GM18861 (cell line): ENCODE results near the gene MRNIP.

Experiments
- ATAC-seq: cut with Tn5 transposase; IDR thresholded peaks from one replicate; pipeline ENCODE4 v1.9.1; 2021; ENCODE audit not compliant: unreplicated experiment

Gene MRNIP

DNA sequence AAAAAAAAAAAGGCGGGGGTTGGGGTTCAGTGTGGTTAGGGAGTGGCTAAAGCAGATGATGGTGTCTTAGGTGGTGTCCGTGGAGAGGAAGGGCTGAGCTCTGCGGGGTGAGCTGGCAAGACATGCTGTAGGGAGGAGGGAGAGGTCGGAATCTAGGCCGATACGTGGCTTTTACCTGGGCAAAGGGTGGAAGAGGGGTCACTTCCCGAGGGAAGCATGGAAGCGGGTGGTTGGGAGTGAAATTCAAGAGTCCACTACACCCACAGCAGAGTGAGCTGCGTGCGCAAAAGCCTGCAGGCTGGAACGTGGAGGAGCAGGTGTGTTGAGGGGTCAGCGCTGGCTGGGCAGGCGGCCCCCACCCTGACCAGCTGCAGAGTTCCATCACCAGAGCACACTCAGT, 31.3 kb upstream of the MRNIP start:
- no peak for ATAC-seq

DNA sequence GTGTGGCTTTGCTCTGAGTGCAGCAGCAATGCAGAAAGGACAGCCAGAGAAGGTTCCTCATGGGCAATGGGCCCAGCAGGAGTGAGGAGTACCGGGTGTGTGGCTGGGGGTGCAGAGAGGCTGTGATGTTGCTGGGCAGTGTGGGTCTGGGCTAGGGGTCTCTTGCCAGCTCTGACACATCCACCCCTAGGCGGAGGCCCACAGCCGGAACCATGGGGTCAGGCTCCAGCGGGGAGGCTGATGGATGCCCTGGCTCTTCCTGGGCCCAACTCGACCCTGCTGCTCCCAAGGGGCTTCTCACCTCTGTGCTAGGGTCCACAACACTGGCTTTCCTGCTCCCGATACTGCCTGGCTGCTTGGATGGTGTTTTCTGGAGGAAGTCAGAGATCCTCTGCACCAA, 29.2 kb upstream of the MRNIP start:
- no peak for ATAC-seq

DNA sequence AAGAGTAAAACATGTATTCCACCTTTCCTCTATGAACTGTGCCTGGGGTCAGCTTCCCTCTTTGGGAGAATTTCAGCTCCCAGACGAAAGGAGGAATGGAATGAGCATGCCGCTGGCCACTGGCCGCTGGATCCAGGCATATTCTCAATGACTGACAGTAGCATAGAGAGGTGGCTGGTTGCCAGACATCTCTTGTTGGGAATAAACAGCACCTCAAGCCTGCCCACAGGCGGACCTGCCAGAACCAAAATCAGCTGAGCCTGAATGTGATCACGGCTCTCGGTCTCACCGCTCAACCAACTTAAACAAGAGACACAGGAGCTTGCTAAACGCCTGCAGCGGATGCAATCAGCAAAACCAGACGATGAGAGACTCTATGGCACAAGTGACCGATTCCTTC, 28.5 kb upstream of the MRNIP start:
- ATAC-seq = no peak

DNA sequence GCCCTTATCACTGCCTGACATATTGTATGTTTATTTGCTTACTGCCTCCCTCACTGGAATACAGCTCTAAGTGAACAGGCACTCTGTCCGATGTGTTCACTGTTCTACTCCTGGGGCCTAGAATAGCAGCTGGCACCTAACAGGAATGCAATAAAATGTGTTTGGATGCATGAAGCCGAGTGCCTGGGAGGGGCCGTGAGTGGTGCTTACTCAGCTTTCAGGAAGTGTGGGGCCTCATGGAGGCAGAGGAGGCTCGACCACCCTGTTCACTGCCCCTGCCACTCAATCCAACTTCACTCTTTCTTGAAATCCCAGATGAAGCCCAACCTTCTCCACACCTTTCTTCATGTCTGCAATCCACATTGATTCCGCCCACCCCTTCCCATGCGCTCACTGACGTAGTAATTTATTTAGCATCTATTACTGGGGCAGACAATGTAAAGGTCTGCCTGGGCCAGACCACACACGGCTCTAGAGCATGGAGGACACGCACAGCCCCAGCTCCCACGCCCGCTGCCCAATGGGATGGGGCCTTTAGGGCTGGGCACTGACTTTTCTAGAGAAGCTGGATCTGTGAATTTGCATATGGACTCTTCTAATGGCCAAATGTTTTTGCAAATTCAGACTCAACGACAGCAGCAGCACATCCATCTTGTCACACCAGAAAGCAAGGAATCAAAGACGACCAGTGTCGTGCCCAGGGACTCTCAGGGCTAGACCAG, 27.7 kb upstream of the MRNIP start:
- ATAC-seq = no peak

DNA sequence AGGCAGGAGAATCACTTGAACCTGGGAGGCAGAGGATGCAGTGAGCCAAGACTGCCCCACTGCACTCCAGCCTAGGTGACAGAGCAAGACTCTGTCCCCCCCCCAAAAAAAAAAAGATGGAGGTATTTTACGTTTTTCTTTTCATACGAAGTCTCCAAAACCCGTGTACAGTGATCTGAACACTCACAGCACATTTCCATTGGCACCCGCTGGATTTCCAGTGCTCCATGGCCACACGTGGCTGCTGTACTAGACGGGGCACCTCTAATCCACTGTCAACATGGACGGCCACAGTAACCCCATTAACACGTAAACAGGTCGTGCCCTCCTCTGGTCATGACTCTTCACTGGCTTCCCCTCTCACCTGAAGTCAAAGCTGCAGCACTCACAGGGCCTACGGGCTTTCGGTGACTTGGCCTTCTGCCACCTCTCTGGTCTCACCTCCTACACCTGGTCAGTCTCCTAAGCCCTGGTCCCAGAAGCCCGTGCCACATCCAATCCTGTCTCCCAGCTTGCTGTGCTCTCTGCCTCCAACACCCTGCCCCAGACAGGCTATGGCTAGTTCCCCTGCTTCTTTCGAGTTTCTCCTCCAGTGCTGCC, 27.0 kb upstream of the MRNIP start:
- ATAC-seq = no peak

DNA sequence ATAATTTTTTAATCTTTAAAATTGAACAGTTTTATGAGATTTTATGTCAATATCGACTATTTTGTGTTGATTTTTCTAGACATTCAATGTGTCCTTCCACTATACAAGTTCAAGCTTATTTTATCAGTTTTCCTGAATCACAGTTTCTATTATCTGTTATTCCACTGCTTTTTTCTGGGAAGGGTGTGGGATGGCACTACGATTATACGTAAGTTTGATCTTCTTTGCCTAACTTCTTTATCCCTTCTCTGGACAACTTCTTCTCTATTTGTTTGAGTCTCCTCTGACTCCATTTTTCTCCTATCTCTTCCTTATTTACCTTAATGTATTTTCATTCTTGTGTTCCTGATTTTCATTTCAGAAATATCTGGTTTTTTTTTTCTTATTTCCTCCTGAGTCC, 24.5 kb upstream of the MRNIP start:
- ATAC-seq = no peak

DNA sequence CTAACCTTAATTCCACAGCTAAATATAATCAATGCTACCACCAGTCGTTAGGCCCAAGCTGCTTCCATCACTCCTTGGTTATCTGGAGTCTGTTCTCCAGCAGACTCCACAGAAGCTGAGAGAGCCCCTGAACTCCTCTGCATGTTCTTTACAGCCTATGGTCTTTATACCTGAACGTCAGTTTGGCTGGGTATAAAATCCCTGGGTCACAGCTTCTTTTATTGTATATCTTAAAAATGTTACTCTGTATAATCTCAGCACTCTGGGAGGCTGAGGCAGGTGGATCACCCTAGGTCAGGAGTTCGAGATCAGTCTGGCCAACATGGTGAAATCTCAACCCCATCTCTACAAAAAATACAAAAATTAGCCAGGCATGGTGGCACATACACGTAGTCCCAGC, 23.7 kb upstream of the MRNIP start:
- no peak for ATAC-seq

DNA sequence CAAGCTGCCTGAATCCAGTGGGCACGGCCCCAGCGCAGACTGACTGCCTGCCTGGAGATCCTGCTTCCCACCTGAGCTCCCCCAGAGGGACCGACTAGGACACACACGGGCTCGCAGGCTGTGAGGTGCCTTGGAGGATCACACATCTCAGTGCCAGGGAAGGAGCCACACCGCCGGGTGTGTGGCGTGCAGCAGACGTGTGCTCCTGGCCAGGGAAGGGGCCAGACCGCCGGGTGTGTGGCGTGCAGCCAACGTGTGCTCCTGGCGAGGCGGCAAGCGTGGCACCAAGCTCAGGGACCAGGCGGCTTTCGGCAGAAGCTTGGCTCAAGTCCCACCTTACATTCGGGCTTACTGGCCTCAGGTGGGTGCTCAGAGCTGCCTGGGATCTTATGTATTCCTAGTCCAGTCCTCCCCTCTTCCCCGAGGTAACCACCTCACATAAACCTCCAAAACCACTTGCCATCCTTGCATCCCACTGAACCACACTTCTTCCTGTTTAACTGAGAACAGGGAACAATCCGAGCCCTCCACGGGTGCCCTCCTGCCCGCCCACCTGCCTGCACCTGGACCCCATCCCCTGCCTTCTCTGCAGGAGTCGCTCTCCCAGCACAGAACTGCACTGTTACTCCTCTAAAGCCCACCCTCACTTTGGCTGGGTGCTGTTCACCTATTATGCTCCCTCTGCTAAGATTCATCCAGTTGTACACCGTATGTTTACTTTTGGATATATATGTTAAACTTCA, 22.4 kb upstream of the MRNIP start:
- ATAC-seq = no peak

DNA sequence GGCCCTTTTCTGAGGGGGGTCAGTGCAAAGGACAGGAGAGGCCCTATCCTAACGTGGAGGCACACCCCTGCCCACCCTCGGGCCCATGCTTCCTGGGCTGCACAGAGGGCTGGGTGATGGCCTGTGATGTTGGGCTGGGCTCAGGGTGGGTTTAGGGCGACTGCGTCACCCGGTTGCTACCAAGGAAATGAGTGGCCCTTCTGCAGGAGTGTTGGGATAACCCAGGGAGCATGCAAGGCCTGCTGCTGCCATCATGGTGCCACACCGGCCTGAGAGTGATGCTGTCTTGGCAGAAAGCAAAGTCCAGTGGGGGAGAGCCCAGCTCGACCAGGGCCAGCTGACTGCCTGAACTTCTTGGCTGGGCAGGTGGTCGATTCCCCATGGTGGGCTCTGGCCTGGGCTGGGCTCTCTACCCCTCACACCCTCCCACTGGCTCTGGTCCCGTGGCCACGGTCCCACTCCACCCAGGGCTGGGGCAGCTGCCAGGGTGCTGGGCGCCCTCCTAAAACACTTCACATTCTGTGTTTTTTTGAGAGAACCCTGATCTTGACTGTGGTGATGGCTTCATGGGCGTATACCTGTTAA, 21.5 kb upstream of the MRNIP start:
- no peak for ATAC-seq

DNA sequence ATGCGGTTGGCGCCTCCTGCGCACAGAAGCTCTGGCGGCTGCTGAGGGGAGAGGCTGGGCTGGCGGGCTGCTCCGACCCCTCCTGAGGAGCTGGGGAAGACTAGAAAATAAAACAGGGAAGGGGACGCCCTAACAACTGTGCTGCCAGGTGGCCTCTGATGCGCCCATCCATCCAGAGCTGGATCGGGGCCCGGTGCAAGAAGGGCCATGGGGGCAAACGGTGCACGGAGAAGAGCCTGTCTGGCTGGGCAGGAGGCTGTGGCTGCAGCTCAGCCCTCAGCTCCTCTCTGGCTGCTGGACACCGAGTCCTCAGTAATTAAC, 21.0 kb upstream of the MRNIP start:
- no peak for ATAC-seq

DNA sequence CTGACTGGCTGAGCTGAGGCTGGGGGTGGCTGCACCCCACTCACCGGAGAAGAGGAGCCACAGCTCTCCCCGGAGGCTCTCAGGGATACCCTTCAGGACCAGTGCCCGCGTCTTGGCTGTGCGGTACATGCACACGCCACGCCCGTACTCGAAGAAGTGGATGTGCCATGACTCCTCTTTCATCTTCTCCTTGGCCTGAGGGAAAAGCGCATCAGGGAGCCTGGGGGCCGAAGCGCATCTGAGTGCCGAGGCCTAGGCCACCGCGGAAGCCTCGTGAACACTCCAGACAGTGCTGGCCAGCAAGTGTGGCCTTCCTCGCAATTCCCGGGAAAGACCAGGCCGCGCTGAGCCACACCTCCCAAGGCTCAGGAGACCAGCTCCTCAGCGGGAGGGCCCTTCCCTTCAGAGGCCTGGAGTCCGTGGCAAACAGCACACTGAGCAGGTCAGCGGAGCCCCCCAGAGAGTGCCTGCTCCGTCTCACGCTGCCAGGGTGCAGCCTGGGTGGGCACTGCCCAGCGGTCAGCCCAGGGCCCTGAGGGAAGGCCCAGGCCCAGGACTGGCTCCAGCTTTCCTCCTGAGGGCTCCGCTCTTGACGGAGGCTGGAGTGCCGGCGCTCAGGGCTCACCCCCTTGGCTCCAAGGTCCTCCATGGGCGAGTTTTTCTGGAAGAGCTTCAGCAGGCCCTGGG, 20.5 kb upstream of the MRNIP start:
- ATAC-seq = no peak

DNA sequence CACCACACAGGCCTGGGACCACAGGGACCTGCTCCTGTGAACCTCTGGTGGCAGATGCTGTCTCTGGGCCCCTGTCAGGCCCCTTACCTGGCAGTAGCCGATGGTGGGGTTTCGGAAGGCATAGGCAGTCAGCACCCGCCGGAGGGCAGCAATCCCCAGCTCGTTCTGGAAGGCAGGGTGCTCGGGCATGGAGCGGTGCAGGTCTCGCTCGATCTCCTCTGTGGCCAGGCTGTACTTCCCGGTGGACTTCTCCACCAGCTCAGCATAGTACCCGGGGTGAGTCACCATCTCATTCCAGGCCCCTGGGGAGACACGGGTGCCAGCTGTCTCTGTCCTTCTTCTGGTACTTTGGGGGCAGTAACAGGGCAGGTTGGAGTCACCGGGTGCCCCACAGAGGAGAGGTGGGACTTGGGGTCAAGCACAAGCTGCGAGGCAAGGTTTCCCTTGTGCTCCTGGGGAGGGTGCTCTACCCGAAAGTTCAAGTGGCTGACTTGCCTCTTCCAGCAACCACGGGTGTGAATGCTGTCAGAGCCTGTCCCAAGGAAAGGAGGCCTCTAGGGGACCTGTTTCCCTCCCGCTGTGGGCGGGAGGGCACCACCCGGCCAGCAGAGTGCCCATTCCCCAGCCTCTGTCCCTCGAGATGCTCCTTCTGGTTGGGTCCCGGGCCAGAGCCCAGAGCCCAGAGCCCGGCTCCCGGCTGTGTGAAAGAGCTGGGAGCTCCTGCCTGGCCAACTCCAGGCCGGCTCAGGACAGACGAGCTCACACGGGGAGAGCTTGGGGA, 19.8 kb upstream of the MRNIP start:
- no peak for ATAC-seq

DNA sequence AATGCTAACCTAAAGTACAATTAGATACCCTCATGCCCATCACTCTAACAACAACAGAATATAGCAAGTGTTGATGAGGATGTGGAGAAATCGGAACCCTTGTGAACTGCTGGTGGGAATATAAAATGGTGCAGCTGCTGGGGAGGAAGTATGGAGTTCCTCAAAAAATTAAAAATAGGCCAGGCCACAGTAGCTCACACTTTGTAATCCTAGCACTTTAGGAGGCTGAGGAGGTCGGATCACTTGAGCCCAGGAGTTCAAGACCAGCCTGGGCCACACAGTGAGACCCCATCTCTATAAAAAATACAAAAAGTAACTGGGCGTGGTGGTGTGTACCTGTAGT, 18.0 kb upstream of the MRNIP start:
- ATAC-seq = no peak

DNA sequence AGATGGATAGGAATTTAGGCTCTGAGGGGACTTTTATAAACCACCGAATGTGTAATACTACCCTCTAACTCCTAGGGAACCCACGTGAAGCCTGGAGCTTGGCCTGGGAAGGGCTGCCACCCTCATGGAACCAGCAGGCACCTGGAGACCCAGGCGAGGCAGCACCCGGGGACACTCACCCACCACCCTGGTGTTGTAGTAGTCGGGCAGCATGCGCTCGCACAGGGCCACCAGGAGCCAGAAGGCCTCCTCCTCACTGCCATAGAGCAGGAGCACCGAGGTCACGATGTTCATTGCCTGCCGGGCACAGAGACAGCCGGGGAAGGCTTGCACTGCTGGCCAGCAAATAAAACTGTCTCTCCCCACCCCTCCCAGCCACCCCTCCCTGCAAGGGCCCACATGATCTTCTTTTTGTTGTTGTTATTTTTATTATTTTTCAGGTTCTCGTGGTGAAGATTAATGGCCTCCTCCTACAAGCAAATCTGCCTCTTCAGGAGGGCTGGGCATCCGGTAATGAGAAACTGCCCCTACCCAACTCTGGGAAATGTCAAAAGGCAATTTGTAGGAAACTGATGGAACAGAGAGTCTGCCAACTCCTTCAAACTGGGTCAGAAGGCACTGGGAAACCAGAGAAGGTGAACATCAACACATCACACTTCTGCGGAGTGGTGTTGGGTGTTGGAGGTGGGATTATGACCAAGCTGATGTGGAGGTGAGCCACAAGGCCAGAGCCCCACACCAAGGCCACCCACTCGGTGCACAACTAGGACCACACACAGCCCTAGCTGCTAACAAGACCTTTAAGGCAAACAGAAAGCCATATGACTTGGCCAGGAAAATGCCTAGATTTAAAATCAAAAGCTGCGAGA, 17.4 kb upstream of the MRNIP start:
- no peak for ATAC-seq

DNA sequence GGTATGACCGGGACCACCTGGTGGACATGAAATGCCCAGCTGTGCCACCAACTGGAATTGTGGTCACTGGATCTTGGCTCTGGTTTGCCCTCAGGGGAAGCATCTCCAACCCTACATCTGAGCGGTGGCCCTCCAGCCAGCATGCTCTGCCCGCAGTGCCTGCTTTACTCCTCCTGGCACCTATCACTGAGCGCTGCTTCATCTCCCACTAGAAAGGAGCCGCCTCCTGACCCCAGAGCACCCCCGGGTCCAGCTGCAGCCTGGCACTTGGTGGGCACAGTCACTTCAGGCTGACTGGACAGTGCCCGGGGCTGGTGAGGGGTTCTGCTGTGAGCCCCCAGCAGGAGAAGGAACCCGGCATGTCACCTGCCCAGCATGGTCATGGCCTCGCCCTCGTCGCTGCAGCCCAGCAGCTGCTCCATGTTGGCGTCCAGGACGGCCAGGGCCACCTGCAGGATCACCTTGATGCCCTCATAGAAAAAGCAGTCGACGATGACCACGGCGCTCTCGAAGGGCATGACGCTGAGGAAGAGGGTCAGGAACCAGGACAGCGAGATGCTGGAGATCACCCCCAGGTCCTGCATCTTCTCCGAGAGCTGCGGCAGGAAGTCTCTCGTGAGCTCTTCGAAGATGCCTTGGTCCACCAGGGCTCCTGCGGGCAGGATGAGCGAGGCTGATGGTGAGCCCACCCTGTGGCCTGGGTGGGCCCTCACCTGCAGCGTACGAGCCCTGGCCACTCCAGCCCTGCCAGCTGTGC, 16.1 kb upstream of the MRNIP start:
- ATAC-seq = no peak

DNA sequence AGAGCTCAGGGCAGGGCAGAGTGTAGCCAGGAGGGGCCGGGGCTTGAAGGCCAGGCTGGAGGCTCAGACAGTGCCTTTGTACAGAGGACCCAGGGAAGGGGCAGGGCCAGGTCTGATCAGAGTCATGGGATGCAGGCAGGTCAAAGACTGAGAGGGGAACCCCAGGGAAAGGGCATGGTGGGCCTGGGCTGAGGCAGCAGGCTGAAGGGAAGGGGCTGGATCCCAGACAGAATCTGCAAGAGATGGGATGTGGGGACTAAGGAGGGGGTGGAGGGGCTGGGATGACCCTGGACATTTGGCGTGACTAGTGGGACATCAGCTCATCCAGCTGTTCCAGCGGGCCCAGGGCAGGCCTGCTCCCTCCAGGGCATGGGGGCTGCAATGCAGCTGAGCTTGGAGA, 15.5 kb upstream of the MRNIP start:
- no peak for ATAC-seq

DNA sequence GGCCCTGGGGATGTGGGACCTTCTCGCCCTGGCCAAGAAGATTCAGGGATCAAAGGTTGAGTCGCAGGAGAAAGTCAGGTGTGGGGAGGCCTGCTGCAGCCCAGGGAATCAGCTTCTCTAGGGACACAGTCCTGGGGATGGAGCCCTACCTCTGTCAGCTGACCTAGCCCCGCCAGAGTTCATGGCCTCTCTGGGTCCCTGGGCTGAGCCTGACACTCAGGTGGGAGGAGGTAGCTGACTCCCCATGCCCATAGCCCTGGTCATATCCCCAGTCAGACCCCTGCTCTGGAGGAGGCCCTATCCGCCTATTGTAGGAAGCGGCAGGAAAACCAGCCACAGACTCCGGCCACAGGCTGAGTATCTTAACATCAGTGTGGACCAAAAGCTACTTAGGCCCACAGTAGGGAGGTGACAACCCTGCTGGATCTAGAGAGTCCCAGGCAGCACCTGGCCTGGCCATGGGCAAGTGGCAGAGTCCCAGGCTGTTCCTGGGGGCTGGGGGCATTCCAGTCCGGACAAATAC, 15.0 kb upstream of the MRNIP start:
- no peak for ATAC-seq

DNA sequence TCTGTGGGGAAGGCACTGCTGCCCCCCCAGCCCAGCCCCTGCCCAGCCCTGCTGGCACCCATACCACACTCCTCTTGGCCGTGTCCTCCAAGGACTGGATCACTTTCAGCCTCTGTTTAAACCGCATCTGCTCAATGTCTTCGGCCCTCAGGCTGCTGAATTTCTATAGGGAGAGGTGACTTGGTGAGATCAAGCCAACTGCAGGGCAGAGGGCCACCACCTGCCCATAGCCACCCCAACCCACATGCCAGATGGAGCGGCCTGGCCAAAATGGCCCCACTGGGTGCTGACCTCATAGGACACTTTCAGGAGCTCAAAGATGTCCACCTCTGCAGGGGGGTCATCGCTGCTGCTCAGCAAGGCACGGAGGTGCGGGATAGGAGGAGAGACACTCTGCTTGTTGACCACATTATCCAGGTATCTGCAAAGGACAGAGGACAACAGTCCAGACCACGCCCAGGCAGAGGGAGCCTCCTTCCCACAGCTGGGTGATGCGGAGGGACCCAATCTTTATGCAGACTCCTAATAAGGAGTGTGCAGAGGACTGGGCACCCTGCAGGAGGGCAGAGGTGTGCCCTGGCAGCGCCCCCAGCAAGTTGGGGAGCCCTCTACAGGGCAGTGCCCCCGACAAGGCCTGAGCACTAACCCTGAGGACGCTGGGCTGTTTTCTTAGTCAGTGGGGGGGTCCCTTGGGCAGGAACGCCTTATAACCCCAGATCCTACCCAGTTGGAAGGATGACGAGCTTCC, 14.4 kb upstream of the MRNIP start:
- no peak for ATAC-seq
